ENCODE data around the gene GABRB1. TPM values are rescaled to one million over a fixed set of nuclear protein-coding genes. Genes with fewer than 3 reads are reported as not detected.

The GABRB1 gene
- total RNA-seq, 1 donor from 2014 or later, result not detected

DNA sequence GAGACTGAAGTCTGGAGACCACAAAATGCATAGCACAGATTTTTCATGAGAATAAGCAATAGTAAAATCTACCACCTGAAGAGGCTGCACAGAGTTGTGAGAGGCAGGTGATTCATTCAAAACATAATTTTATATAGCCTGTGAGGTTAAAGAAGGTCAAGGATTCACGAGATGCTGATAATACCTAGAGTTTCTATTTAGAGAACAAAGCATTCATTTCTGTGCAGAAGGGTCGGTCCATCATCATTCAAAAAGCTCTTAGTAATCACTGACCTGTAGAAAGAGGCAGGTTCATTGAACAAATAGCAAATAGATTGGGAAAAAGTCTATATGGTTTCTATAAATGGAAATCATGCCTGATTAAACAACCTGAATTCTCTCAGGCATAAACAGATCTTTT lies 26.6 kb downstream of the GABRB1 start:
- Mint-ChIP-seq H3K36me3 (ENCODE audit: low read depth) (no peaks in the 10 kb centered on the region), H3K4me1 (no peaks in the 10 kb centered on the region), H3K4me3 (no peak overlapping the region), H3K27ac (no peak overlapping the region), H3K27me3 (no peaks in the 10 kb centered on the region), H3K9me3 (no peaks in the 10 kb centered on the region)
- DNase-seq (no peak), ATAC-seq (ENCODE audit: low read depth) (no peak)
- TF ChIP-seq CTCF (IDR thresholded peaks at IDR 0.05), result no peak
- ChIA-PET CTCF (no interaction called here), POLR2A (no interaction called here)
- intact Hi-C loops (cut with micrococcal nuclease), result no loop called here

GRCh38 chr4:47060561-47060960 lies 29.2 kb downstream of the GABRB1 start:
- H3K27me3 Mint-ChIP-seq, result no peaks in the 10 kb centered on the region
- ChIA-PET CTCF (no interaction called here), POLR2A (no interaction called here)
- no peak for TF ChIP-seq CTCF (IDR thresholded peaks at IDR 0.05)
- no peak overlapping the region for H3K4me3 Mint-ChIP-seq
- ATAC-seq (ENCODE audit: low read depth), result no peak
- H3K9me3 Mint-ChIP-seq, result no peaks in the 10 kb centered on the region
- H3K4me1 Mint-ChIP-seq, result no peaks in the 10 kb centered on the region
- no peaks in the 10 kb centered on the region for H3K36me3 Mint-ChIP-seq (ENCODE audit: low read depth)
- H3K27ac Mint-ChIP-seq, result no peak overlapping the region
- intact Hi-C loops (cut with micrococcal nuclease), result no loop called here
- no peak for DNase-seq

- intact Hi-C loops (cut with micrococcal nuclease), result no loop called here
- no peak for TF ChIP-seq CTCF (IDR thresholded peaks at IDR 0.05)
- DNase-seq, result no peak
Measured at GRCh38 chr4:47061435-47061834, 30.1 kb downstream of the GABRB1 start.

DNA sequence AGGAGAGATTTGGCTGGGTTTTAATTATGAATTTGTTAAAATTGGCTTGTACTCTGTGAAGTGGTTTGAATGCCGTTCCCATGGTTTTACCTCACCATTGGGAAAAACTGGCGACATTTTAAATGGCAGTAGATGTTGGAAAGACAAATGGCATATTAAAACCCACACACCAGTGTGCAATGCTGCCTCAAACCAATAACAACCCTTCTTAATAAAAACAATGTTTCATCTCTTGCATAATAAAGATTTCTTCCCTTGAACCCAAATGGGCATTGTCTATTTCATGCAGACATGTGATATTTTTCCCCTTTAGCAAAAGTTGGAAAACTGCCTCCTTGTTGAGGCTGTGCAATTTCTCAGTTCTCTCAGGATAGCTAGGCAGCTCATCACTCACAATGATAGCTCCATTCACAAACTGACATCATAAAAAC lies 33.7 kb downstream of the GABRB1 start:
- TF ChIP-seq CTCF (IDR thresholded peaks at IDR 0.05), result no peak
- intact Hi-C loops (cut with micrococcal nuclease), result no loop called here
- no peaks in the 10 kb centered on the region for H3K27me3 Mint-ChIP-seq
- H3K4me3 Mint-ChIP-seq, result no peak overlapping the region
- no peak overlapping the region for H3K27ac Mint-ChIP-seq
- no peaks in the 10 kb centered on the region for H3K9me3 Mint-ChIP-seq
- ATAC-seq (ENCODE audit: low read depth) (no peak), DNase-seq (no peak)
- ChIA-PET POLR2A (no interaction called here), CTCF (no interaction called here)
- no peaks in the 10 kb centered on the region for H3K4me1 Mint-ChIP-seq
- no peaks in the 10 kb centered on the region for H3K36me3 Mint-ChIP-seq (ENCODE audit: low read depth)

More at GRCh38 chr4:47061435-47061834, 30.1 kb downstream of the GABRB1 start:
- ATAC-seq (ENCODE audit: low read depth), result no peak
- no peaks in the 10 kb centered on the region for H3K36me3 Mint-ChIP-seq (ENCODE audit: low read depth)
- POLR2A ChIA-PET, result no interaction called here
- CTCF ChIA-PET, result no interaction called here
- no peaks in the 10 kb centered on the region for H3K27me3 Mint-ChIP-seq
- no peak overlapping the region for H3K27ac Mint-ChIP-seq
- H3K4me1 Mint-ChIP-seq, result no peaks in the 10 kb centered on the region
- H3K4me3 Mint-ChIP-seq, result no peak overlapping the region
- no peaks in the 10 kb centered on the region for H3K9me3 Mint-ChIP-seq

GRCh38 chr4:47068986-47069385 lies 37.6 kb downstream of the GABRB1 start:
- POLR2A ChIA-PET, result no interaction called here
- H3K27me3 Mint-ChIP-seq, result no peaks in the 10 kb centered on the region
- no peaks in the 10 kb centered on the region for H3K4me1 Mint-ChIP-seq
- H3K27ac Mint-ChIP-seq, result no peak overlapping the region
- ATAC-seq (ENCODE audit: low read depth), result no peak
- CTCF ChIA-PET, result no interaction called here
- no peaks in the 10 kb centered on the region for H3K36me3 Mint-ChIP-seq (ENCODE audit: low read depth)
- TF ChIP-seq CTCF (IDR thresholded peaks at IDR 0.05), result no peak
- no peaks in the 10 kb centered on the region for H3K9me3 Mint-ChIP-seq
- intact Hi-C loops (cut with micrococcal nuclease), result no loop called here
- H3K4me3 Mint-ChIP-seq, result no peak overlapping the region
- no peak for DNase-seq

Data from activated B cell treated with CpG ODN at 0.5 μM for 24 hours (primary cell).